RKO (cell line): ENCODE results near the gene FBXL2.
"Not testable (repeated sequence)": the region's sequence is repeated elsewhere in the genome, so short reads cannot be mapped to it uniquely, and the experiment has no call there.

Experiments
- DNase-seq: peaks from one replicate; pipeline ENCODE4 v3.0.0-alpha.2; 2016; ENCODE audit warnings: low spot score

Gene FBXL2

GRCh38 chr3:33429306-33429705 is 152.1 kb downstream of the FBXL2 start:
- not testable (repeated sequence) for DNase-seq

GRCh38 chr3:33430061-33430460 is 152.8 kb downstream of the FBXL2 start:
- DNase-seq, result no peak

- no peak for DNase-seq
Observed at GRCh38 chr3:33430571-33430970, 153.3 kb downstream of the FBXL2 start.

- no peak for DNase-seq
Observed at GRCh38 chr3:33433843-33434242, 156.6 kb downstream of the FBXL2 start.
